Trophoblast cell (in vitro differentiated cells and primary cell): ENCODE measurements around the gene PPBP.

ENCODE experiments used
- DNase-seq, 2 donors: peaks; one replicate each; pipeline ENCODE4 v3.0.0-alpha.2; 2016
- H2AFZ ChIP-seq: 2 replicates; pipeline ENCODE4 v1.6.1; 2013; ENCODE audit warnings: low read length, moderate library complexity, mild to moderate bottlenecking; ENCODE audit not compliant: insufficient read depth, poor library complexity
- H2AK5ac ChIP-seq: 2 replicates; pipeline ENCODE4 v1.6.1; 2013; ENCODE audit warnings: mild to moderate bottlenecking, low read length
- H2BK120ac ChIP-seq: 2 replicates; pipeline ENCODE4 v1.6.1; 2013; ENCODE audit warnings: low read length, mild to moderate bottlenecking, moderate library complexity; ENCODE audit not compliant: insufficient read depth, poor library complexity
- H2BK12ac ChIP-seq: 2 replicates; pipeline ENCODE4 v1.6.1; 2013; ENCODE audit warnings: mild to moderate bottlenecking, low read length, moderate library complexity
- H2BK5ac ChIP-seq: 2 replicates; pipeline ENCODE4 v1.6.1; 2013; ENCODE audit warnings: low read length, low read depth, moderate library complexity, mild to moderate bottlenecking; ENCODE audit not compliant: poor library complexity
- H3K14ac ChIP-seq: 2 replicates; pipeline ENCODE4 v1.6.1; 2013; ENCODE audit warnings: mild to moderate bottlenecking, low read length
- H3K18ac ChIP-seq: 2 replicates; pipeline ENCODE4 v1.6.1; 2013; ENCODE audit warnings: mild to moderate bottlenecking, low read length
- H3K23ac ChIP-seq: 2 replicates; pipeline ENCODE4 v1.6.1; 2013; ENCODE audit warnings: low read length
- H3K27ac ChIP-seq: 2 replicates; pipeline ENCODE4 v1.5.1; 2013; ENCODE audit warnings: low read depth, mild to moderate bottlenecking, inconsistent platforms, low read length, moderate library complexity
- H3K27me3 ChIP-seq: 2 replicates; pipeline ENCODE4 v1.6.1; 2013; ENCODE audit warnings: inconsistent platforms, mild to moderate bottlenecking, low read length, moderate library complexity; ENCODE audit not compliant: insufficient read depth
- H3K36me3 ChIP-seq, 2 experiments: 1 replicate in 1 of 2; 2 replicates in 1 of 2; pipeline ENCODE4 v1.6.1; 2013; ENCODE audit warnings: low read length in 2 of 2, mild to moderate bottlenecking in 2 of 2, moderate library complexity in 1 of 2; ENCODE audit not compliant: insufficient read depth in 2 of 2, control insufficient read depth in 1 of 2
- H3K4ac ChIP-seq: 2 replicates; pipeline ENCODE4 v1.6.1; 2013; ENCODE audit warnings: low read depth, mild to moderate bottlenecking, low read length, moderate library complexity
- H3K4me1 ChIP-seq, 2 experiments: 1 replicate in 1 of 2; 2 replicates in 1 of 2; pipeline ENCODE4 v1.6.1; 2013; ENCODE audit warnings: low read length in 2 of 2, mild to moderate bottlenecking in 2 of 2, moderate library complexity in 1 of 2; ENCODE audit not compliant: insufficient read depth in 2 of 2, control insufficient read depth in 1 of 2
- H3K4me2 ChIP-seq: 2 replicates; pipeline ENCODE4 v1.6.1; 2013; ENCODE audit warnings: inconsistent platforms, mild to moderate bottlenecking, low read length, moderate library complexity
- H3K4me3 ChIP-seq: 2 replicates; pipeline ENCODE4 v1.5.1; 2013; ENCODE audit warnings: mild to moderate bottlenecking, low read depth, low read length, inconsistent platforms
- H3K79me1 ChIP-seq: one replicate; pipeline ENCODE4 v1.6.1; 2013; ENCODE audit warnings: low read length
- H3K79me2 ChIP-seq: 2 replicates; pipeline ENCODE4 v1.6.1; 2013; ENCODE audit warnings: low read length, mild to moderate bottlenecking; ENCODE audit not compliant: control insufficient read depth, insufficient read depth, poor library complexity
- H3K9ac ChIP-seq: 2 replicates; pipeline ENCODE4 v1.6.1; 2013; ENCODE audit warnings: mild to moderate bottlenecking, low read length
- H3K9me3 ChIP-seq: 2 replicates; pipeline ENCODE4 v1.6.1; 2013; ENCODE audit warnings: low read depth, mild to moderate bottlenecking, control low read depth, inconsistent platforms, low read length; ENCODE audit not compliant: insufficient read depth
- H4K12ac ChIP-seq: 2 replicates; pipeline ENCODE4 v1.6.1; 2013; ENCODE audit warnings: low read depth, mild to moderate bottlenecking, low read length, moderate library complexity
- H4K8ac ChIP-seq: 2 replicates; pipeline ENCODE4 v1.6.1; 2013; ENCODE audit warnings: low read depth, mild to moderate bottlenecking, low read length, moderate library complexity
- H4K91ac ChIP-seq: one replicate; pipeline ENCODE4 v1.6.1; 2013; ENCODE audit warnings: low read depth, mild to moderate bottlenecking, low read length, moderate library complexity
- WGBS: extraction: QIAGEN DNeasy Blood & Tissue Kit; methylation state at CpG from one replicate; pipeline ENCODE4 v1.1.7; 2013; ENCODE audit warnings: missing lambda C conversion rate; ENCODE audit not compliant: insufficient read length, insufficient coverage; ENCODE audit errors: extremely low coverage; 5-methylcytosine and 5-hydroxymethylcytosine counted together

The PPBP gene

GRCh38 chr4:73989928-73990327, 1.9 kb upstream of the PPBP start:
- no peak overlapping the region for H3K14ac ChIP-seq
- H3K23ac ChIP-seq, result no peak overlapping the region
- H2BK5ac ChIP-seq, result no peak overlapping the region
- no peak overlapping the region for H3K9ac ChIP-seq
- H3K27me3 ChIP-seq, result no peaks in the 10 kb centered on the region
- no CpG with 5 or more reads among the region's 5 CpGs for WGBS
- no peaks in the 10 kb centered on the region for H3K79me2 ChIP-seq
- H3K18ac ChIP-seq, result no peak overlapping the region
- no peaks in the 10 kb centered on the region for H3K79me1 ChIP-seq
- H2AK5ac ChIP-seq, result no peak overlapping the region
- H4K91ac ChIP-seq, result no peak overlapping the region
- no peak overlapping the region for H3K4me3 ChIP-seq
- no peak overlapping the region for H3K27ac ChIP-seq
- H2BK12ac ChIP-seq, result no peak overlapping the region
- no peak overlapping the region for H2BK120ac ChIP-seq
- H4K12ac ChIP-seq, result no peak overlapping the region
- H3K9me3 ChIP-seq, result peaks cover 2% of the 10 kb centered on the region
- no peak overlapping the region for H4K8ac ChIP-seq
- DNase-seq, result no peak
- H3K4ac ChIP-seq, result no peak overlapping the region
- no peaks in the 10 kb centered on the region for H3K4me1 ChIP-seq
- no peak overlapping the region for H3K4me2 ChIP-seq
- no peak overlapping the region for H2AFZ ChIP-seq
- H3K36me3 ChIP-seq, result no peaks in the 10 kb centered on the region

- no peak overlapping the region for H3K14ac ChIP-seq
- no peak overlapping the region for H3K18ac ChIP-seq
- H2AFZ ChIP-seq, result no peak overlapping the region
- no peaks in the 10 kb centered on the region for H3K79me2 ChIP-seq
- no peak overlapping the region for H4K8ac ChIP-seq
- H3K9me3 ChIP-seq, result peaks cover 2% of the 10 kb centered on the region
- H3K9ac ChIP-seq, result no peak overlapping the region
- H3K36me3 ChIP-seq, result no peaks in the 10 kb centered on the region
- H3K4me2 ChIP-seq, result no peak overlapping the region
- H2BK120ac ChIP-seq, result no peak overlapping the region
- no CpG with 5 or more reads among the region's 3 CpGs for WGBS
- no peak overlapping the region for H2BK5ac ChIP-seq
- H3K4me1 ChIP-seq, result no peaks in the 10 kb centered on the region
- no peak overlapping the region for H2AK5ac ChIP-seq
- H3K27ac ChIP-seq, result no peak overlapping the region
- no peaks in the 10 kb centered on the region for H3K27me3 ChIP-seq
- H3K23ac ChIP-seq, result no peak overlapping the region
- DNase-seq, result no peak
- H3K4me3 ChIP-seq, result no peak overlapping the region
- no peak overlapping the region for H4K91ac ChIP-seq
- H3K4ac ChIP-seq, result no peak overlapping the region
- no peaks in the 10 kb centered on the region for H3K79me1 ChIP-seq
- no peak overlapping the region for H4K12ac ChIP-seq
- H2BK12ac ChIP-seq, result no peak overlapping the region
Measured at GRCh38 chr4:73989031-73989430, 1.0 kb upstream of the PPBP start.

- H2BK5ac ChIP-seq, result no peak overlapping the region
- no peak overlapping the region for H3K4ac ChIP-seq
- no peaks in the 10 kb centered on the region for H3K4me1 ChIP-seq
- H3K79me1 ChIP-seq, result no peaks in the 10 kb centered on the region
- H3K23ac ChIP-seq, result no peak overlapping the region
- H3K4me2 ChIP-seq, result no peak overlapping the region
- H3K36me3 ChIP-seq, result no peaks in the 10 kb centered on the region
- H4K8ac ChIP-seq, result no peak overlapping the region
- no peak overlapping the region for H3K27ac ChIP-seq
- WGBS, result no CpG with 5 or more reads among the region's 1 CpG
- no peak overlapping the region for H3K4me3 ChIP-seq
- no peak overlapping the region for H4K12ac ChIP-seq
- H3K18ac ChIP-seq, result no peak overlapping the region
- H3K79me2 ChIP-seq, result no peaks in the 10 kb centered on the region
- peaks cover 2% of the 10 kb centered on the region for H3K9me3 ChIP-seq
- H2BK12ac ChIP-seq, result no peak overlapping the region
- no peak overlapping the region for H4K91ac ChIP-seq
- no peaks in the 10 kb centered on the region for H3K27me3 ChIP-seq
- H3K14ac ChIP-seq, result no peak overlapping the region
- H2BK120ac ChIP-seq, result no peak overlapping the region
- no peak overlapping the region for H2AK5ac ChIP-seq
- no peak for DNase-seq
- H2AFZ ChIP-seq, result no peak overlapping the region
- no peak overlapping the region for H3K9ac ChIP-seq
Measured at GRCh38 chr4:73985528-73985852, 2.5 kb downstream of the PPBP start.

- no peak overlapping the region for H3K18ac ChIP-seq
Measured at GRCh38 chr4:73984736-73985527, 3.1 kb downstream of the PPBP start.

More at GRCh38 chr4:73984736-73985527, 3.1 kb downstream of the PPBP start:
- WGBS, result no CpG with 5 or more reads among the region's 4 CpGs
- no peak for DNase-seq
- Histone ChIP-seq H3K4me2 (no peak overlapping the region), H3K4me1 (no peaks in the 10 kb centered on the region), H3K27ac (no peak overlapping the region), H3K4ac (no peak overlapping the region), H3K79me2 (no peaks in the 10 kb centered on the region), H2AFZ (no peak overlapping the region), H3K14ac (no peak overlapping the region), H2AK5ac (no peak overlapping the region), H2BK5ac (no peak overlapping the region), H4K12ac (no peak overlapping the region), H3K27me3 (no peaks in the 10 kb centered on the region), H3K4me3 (no peak overlapping the region), H3K9me3 (peaks cover 2% of the 10 kb centered on the region), H3K36me3 (no peaks in the 10 kb centered on the region), H4K8ac (no peak overlapping the region), H3K9ac (no peak overlapping the region), H4K91ac (no peak overlapping the region), H3K79me1 (no peaks in the 10 kb centered on the region), H2BK120ac (no peak overlapping the region), H2BK12ac (no peak overlapping the region), H3K23ac (no peak overlapping the region)
